Right hindlimb (tissue), 1 donor: ENCODE results near the gene APOBEC3F.
"Not testable (repeated sequence)": the region's sequence is repeated elsewhere in the genome, so short reads cannot be mapped to it uniquely, and the experiment has no call there.

Experiments
- DNase-seq: peaks from one replicate; pipeline ENCODE4 v3.0.0-alpha.2; 2018

Gene APOBEC3F

DNA sequence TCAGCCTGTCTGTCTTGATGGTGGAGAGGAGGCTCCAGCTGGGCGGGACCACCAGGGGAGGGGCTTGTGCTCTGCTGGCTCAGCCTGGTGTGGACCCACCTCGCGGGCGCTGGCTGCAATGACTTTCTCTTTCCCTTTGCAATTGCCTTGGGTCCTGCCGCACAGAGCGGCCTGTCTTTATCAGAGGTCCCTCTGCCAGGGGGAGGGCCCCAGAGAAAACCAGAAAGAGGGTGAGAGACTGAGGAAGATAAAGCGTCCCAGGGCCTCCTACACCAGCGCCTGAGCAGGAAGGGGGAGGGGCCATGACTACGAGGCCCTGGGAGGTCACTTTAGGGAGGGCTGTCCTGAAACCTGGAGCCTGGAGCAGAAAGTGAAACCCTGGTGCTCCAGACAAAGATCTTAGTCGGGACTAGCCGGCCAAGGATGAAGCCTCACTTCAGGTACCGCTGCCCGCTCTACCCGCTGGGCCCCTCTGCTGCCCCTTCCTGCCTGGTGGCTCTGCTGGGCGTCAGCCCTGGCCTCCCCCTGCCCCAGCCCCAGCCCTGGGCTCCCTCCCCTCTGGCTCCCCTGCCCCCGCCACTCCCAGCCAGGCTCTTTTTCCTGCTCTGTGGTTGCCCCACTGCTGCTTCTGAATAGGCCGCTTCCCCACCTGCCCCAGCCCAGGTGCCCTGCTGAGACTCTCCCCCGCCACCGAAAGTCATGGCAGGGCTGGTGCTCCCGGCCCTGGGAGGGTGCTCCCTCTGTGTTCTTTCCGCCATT lies at the start of gene APOBEC3F:
TSS of gene APOBEC3F (plus strand) at position 327 of the 759 bp plus-strand sequence. CDS start at position 424, 97 bp downstream.
- peak; percentile 52 for DNase-seq

DNA sequence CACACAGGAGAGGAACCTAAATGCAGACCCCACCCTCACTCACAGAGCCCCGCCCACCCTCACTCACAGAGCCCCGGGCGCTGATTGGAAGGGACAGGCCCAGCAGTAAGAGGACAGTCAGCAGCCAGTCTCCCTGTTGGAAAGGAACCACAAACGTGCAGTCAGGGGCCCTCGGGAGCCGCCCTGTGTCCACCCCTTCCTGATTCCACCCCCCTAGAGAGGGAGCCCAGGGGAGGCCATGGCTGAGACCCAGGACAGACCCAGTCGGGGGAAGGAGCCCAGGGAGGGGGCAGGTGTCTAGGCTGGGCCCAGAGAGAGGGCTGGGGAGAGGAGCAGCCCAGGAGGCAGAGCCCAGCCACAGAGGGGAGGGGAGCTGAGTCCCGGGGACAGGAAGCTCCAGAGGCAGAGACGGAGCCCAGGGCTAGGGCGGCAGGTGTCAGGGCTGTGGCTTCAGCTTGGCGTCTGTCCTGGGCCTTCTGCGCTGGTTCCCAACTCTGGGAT lies 47.7 kb upstream of the APOBEC3F start:
- peak; percentile 45 for DNase-seq

DNA sequence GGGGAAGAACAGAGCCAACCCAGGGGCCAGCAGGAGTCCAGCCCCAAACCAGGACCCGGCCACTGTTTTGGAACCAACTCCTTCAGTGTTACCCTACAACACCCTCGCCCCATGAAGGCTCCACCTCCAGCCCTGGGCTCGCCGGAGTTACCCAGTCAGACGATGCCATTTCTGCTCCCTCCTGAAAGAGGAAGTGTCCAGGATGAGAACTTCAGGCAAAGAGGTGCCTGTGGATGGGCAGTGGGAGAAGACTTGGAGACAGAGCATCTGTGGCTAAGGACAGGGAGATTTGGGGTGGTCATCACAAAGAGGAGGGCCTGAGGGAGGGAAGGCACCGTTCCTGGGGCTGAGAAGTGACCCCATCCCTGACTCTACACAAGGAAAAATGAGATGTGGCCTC lies 44.6 kb upstream of the APOBEC3F start:
- no peak for DNase-seq

DNA sequence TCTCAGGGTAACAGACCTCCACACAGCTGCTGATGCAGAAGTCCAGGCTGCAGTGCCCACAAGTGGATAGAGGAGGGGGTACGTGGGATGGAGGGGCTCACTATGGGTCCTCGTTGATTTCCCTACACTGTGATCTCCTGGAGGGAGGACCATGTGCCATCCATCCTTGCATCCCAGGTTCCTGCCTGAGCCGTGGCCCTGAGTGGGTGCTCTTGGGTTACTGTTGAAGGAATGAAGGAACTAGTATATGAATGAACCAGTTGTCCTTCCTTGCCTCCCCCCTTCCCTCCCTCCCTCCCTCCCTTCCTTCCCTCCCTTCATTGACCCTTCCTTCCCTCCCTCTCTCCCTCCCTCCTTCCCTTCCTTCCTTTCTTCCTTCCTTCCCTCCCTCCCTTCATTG lies 43.1 kb upstream of the APOBEC3F start:
- DNase-seq = no peak

DNA sequence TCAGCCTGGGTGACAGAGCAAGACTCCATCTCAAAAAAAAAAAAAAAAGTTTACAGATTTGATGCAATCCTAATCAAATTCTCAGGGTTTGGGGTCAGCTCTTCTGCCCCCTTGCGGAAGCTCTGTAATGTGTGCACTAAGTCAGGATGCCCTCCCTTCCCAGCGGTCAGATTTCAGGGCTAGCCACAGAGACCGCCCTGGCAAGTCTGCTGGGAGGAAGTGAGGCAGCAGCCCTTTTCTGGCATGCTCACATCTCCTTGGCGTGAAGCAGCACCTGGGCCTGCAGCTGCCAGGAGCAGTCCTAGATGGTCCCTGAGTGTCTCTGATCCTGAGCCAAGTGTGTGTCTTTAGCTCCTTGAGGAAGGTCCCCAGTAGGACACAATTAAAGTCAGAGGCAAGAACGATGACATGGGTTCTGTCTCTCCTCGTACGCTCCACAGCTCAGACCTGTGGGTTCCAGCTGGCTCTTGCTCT lies 37.5 kb upstream of the APOBEC3F start:
- peak; percentile 83 for DNase-seq

- no peak for DNase-seq
Observed at GRCh38 chr22:39007177-39007576, 33.5 kb upstream of the APOBEC3F start.

DNA sequence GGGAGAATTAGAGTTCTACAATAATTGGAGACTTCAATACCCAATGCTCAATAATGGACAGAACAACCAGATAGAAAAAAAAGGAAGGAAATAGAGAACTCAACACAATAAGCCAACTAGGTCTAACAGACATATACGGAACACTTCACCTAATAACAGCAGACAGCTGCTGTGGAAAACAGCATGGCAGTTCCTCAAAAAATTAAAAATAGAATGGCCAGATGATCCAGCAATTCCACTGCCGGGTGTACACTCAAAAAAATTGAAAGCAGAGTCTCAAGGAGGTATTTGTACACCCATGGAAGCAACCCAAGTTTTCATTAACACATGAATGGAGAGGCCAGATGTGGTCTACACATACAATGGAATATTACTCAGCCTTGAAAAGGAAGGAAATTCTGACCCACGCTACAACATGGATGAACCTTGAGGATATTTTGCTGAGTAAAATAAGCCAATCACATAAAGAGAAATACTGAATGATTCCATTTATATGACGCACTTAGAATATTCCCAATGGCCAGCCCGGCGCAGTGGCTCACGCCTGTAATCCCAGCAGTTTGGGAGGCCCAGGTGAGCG lies 32.3 kb upstream of the APOBEC3F start:
- DNase-seq = not testable (repeated sequence)

GRCh38 chr22:39010946-39011345 lies 29.7 kb upstream of the APOBEC3F start:
- no peak for DNase-seq

- no peak for DNase-seq
Observed at GRCh38 chr22:39012533-39013511, 27.8 kb upstream of the APOBEC3F start.

DNA sequence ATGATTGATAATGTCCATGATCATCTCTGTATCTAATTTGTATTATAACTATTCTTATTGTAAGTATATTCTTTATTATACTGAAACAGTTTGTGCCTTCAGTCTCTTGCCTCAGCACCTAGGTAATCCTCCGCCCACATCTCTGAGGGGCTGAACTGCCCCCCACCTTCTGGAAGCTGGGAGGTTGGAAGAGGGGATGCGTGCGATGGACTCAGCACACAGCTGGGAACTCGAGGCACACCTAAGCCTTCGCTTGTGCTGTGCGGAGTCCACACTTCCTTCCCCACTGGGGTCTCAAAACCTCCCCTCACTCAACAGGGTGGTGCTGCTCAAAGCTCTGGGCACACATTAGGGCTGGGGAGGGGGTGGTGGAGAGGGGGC lies 27.1 kb upstream of the APOBEC3F start:
- not testable (repeated sequence) for DNase-seq

- peak; percentile 76 for DNase-seq
Observed at GRCh38 chr22:39013942-39014722, 26.5 kb upstream of the APOBEC3F start, which contains the start of gene APOBEC3C. Gene APOBEC3C, plus strand, starts transcription at chr22:39014257. Its CDS starts 106 bp downstream, at chr22:39014363.

DNA sequence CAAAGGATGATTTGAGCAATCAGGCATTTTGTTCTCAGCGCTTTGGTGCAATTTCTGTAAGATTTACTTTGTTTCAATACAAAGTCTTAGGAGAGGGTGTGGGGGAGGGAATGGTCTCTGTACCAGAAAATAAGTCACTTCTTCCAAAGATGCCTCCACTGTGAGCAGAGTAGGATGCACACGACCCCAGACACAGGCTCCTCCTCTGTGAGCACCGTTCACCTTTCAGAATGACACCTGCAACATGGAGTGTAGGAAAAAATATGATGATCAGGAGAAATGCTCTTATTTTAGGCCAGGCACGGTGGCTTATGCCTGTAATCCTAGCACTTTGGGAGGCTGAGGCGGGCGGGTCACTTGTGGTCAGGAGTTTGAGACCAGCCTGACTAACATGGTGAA lies 25.9 kb upstream of the APOBEC3F start:
- not testable (repeated sequence) for DNase-seq

DNA sequence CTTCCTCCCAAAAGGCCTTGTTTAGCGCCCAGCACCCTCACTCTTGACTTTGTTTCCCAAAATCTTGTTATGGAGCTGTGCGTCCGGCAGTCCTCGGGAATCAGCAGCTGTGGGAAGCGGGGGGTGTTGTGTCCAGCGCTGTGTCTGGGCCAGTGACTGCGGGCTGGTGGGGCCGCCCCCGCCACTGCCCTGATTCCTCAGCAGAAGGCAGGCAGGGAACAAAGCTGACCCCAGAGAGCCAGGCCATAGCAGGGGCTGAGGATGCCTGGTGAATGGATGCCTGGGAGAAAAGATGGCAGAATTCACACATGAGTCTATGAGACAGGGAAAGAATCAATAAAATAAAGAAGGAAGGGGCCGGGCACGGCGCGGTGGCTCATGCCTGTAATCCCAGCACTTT lies 24.1 kb upstream of the APOBEC3F start:
- DNase-seq = no peak

DNA sequence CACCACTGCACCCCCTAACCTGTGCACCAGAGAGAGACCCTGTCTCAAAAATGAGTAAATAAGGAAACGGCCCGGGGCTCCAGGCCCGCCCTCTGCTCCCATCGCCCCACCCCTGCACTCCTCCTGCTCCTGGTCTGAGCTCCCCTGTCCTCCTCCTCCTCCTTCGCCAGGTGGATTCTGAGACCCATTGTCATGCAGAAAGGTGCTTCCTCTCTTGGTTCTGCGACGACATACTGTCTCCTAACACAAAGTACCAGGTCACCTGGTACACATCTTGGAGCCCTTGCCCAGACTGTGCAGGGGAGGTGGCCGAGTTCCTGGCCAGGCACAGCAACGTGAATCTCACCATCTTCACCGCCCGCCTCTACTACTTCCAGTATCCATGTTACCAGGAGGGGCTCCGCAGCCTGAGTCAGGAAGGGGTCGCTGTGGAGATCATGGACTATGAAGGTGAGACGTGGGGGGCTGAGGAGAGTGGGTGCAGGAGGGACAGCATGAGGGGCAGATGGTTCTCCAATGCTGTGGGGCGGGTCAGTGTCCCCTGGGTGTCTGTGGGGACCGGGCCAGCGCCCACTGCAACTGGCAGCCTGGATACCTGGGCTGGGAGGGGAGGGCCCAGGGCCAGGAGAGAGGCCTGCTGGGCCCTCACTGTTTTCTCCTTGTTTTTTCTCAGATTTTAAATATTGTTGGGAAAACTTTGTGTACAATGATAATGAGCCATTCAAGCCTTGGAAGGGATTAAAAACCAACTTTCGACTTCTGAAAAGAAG lies 22.9 kb upstream of the APOBEC3F start:
- DNase-seq = no peak

DNA sequence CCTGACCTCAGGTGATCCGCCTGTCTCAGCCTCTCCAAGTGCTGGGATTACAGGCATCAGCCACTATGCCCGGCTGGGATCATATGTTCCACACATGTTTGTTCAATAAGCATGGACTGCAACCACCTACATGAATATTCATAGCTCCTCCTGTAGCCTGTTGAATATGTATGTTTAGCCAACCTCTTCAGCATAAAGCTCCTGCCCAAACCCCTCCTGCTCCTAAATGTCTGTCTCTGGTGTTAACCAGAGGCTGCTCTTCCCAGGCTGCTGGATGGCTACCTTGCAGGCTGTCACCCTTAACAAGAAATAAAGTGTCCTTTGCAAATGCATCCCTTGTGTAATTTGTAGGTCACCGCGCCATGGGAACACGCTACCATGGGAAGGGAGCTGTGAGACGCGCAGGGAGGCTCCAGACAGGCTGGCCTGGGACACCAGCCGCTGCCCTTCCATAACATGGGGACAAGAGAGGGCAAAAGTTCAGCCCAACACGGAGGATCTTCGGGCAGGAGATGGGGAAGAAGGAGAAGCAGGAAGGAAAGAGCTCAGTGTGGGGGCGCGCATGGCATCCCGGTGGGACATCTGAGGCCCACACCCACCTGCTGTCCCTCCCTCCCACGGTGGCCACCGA lies 20.5 kb upstream of the APOBEC3F start:
- not testable (repeated sequence) for DNase-seq

- no peak for DNase-seq
Observed at GRCh38 chr22:39021552-39022250, 19.0 kb upstream of the APOBEC3F start.

DNA sequence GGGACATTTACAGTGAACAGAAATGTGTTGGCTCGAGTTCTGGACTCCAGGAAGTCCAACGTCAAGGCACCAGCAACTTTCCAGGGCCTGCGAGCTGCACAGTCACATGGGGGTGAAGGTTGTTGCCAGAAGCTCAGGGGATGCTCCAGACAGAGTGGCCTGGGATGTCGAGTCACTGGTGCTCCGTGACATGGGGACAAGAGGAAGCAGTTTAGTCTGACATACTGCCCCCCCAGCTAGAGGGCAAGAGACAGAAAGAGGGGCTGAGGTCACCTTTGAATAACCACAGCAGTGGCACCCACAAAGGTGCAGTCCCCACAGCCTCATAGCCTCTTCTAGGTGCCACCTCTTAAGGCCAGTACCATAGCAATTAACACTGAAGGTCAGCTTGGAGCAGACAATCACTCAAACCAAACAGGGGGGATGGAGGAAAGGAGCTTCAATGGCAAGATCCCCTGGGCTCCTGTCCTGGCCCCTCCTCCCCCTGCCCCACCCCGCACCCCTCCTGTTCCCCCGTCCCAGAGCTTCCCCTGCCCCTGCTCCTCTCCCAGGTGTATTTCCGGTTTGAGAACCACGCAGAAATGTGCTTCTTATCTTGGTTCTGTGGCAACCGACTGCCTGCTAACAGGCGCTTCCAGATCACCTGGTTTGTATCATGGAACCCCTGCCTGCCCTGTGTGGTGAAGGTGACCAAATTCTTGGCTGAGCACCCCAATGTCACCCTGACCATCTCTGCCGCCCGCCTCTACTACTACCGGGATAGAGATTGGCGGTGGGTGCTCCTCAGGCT lies 15.9 kb upstream of the APOBEC3F start:
- no peak for DNase-seq

DNA sequence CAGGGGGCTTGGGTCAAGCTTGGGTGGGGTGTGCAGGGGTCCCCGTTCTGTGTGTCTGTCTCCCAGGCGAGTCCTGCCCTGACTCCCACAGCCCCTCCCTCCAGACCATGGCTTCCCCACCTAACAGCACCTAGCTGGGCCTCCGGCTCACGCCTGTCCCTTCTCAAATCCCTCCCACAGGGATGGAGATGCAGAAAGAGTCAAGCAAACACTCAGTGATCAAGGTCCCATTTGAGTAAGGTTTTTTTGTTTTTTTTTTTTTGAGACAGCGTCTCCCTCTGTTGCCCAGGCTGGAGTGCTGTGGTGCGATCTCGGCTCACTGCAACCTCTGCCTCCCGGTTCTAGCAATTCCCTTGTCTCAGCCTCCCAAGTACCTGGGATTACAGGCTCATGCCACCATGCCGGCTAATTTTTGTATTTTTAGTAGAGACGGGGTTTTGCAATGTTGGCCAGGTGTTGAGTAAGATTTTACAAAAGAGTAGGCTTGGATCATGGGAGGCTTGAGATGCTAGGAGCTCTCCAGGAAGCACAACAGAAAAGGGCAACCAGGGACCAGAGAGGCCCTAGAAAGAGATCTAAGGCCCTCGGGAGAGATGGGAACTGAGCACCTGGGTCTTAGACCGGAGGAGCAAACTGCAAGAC lies 14.0 kb upstream of the APOBEC3F start:
- no peak for DNase-seq

DNA sequence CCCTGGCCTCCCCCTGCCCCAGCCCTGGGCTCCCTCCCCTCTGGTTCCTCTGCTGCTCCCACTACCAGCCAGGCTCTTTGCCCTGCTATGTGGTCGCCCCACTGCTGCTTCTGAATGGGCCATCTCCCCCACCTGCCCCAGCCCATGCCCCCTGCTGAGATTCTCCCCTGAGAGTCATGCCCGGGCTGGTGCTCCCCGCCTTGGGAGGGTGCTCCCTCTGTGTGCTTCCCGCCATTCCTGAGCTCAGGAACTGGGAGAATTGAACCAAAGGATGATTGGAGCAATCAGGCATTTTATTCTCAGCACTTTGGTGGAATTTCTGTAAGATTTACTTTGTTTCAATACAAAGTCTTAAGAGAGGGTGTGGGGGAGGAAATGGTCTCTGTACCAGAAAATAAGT lies 12.9 kb upstream of the APOBEC3F start:
- no peak for DNase-seq
